ENCODE results near the gene NLK. TPM values are rescaled to one million over a fixed set of nuclear protein-coding genes. Genes with fewer than 3 reads are reported as not detected.

Gene NLK
- total RNA-seq, 1 donor from 2014 or later: 26.3 TPM

DNA sequence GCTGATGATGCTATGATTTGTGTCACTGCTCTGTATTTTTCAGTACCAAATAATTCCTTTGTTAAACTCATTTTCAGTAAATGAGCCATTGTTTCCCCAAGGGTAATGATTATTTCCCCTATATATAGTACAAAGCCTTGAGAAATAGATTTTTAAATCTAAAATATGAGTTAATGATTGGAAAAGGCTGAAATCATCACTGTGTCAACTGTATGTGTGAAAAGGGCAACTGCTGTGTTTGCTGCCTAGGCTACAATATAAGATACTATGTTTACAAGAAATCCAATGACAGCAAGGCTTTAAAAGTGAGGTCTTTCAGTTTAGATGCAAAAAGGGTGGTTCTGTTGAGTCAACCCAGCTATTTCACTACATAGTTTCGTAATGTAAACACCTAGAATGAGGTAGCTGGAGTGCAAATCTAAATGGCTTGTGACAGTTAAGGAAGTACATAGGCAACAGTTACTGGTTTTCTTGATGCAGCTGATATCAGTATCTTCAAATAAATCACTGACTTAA is 15.3 kb downstream of the NLK start:
- Histone ChIP-seq H3K4me1 (peaks cover 67% of the 10 kb centered on the region), H3K4me3 (no peak overlapping the region), H3K27me3 (ENCODE audit: low read depth) (no peaks in the 10 kb centered on the region), H3K27ac (replicated peaks) (no peak overlapping the region), H3K9me3 (replicated peaks) (no peaks in the 10 kb centered on the region), H3K36me3 (no peaks in the 10 kb centered on the region)
- TF ChIP-seq, protein P1, sequence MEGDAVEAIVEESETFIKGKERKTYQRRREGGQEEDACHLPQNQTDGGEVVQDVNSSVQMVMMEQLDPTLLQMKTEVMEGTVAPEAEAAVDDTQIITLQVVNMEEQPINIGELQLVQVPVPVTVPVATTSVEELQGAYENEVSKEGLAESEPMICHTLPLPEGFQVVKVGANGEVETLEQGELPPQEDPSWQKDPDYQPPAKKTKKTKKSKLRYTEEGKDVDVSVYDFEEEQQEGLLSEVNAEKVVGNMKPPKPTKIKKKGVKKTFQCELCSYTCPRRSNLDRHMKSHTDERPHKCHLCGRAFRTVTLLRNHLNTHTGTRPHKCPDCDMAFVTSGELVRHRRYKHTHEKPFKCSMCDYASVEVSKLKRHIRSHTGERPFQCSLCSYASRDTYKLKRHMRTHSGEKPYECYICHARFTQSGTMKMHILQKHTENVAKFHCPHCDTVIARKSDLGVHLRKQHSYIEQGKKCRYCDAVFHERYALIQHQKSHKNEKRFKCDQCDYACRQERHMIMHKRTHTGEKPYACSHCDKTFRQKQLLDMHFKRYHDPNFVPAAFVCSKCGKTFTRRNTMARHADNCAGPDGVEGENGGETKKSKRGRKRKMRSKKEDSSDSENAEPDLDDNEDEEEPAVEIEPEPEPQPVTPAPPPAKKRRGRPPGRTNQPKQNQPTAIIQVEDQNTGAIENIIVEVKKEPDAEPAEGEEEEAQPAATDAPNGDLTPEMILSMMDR (IDR thresholded peaks at IDR 0.05; ENCODE audit: borderline replicate concordance): no peak
- DNase-seq: no peak
- intact Hi-C loops (cut with micrococcal nuclease): no loop called here

DNA sequence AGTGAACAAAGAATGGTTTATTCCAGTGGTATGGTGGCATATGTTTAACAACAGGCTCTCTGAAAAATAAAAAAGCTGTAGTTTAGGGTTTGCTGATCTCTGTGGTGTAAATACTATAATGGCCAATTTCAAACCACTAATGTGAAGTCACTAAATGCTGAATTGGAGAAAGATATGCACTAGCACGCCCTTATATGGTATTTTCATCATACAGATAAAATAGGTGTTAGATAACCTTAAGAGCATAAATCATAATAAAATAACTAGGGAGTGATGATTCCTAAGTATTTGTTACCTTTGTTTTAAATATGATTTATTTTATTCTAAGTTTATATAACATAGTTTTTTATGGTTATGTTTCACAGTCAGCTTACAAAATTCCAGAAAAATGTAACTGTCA is 17.2 kb downstream of the NLK start:
- Histone ChIP-seq H3K9me3 (replicated peaks) (no peaks in the 10 kb centered on the region), H3K36me3 (no peaks in the 10 kb centered on the region), H3K4me3 (no peak overlapping the region), H3K27ac (replicated peaks) (no peak overlapping the region), H3K27me3 (ENCODE audit: low read depth) (no peaks in the 10 kb centered on the region), H3K4me1 (peaks cover 64% of the 10 kb centered on the region)
- TF ChIP-seq, protein P1 (IDR thresholded peaks at IDR 0.05; ENCODE audit: borderline replicate concordance): no peak
- DNase-seq: no peak
- intact Hi-C loops (cut with micrococcal nuclease): no loop called here

DNA sequence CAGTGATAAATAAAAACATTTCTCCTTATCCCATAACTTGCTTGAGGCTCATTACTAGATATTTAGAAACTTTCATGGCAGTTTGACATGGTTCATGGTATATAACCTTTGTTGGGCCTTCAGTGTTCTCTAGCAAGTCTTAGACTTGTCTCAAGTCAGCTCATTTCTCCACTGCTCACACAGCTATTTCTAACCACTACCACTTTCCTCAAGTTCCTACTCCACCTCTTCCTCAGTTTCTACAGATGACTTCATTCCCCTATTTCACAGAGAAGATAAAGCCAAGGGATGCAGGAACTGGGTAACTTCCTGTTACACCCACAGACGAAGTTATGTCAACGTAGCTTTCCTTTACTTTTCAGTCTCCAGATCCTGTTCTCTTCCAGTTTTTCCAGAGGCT is 23.2 kb downstream of the NLK start:
- no peaks in the 10 kb centered on the region for H3K27me3 ChIP-seq (ENCODE audit: low read depth)
- H3K9me3 ChIP-seq (replicated peaks): peaks cover 5% of the 10 kb centered on the region
- peak overlapping the region; percentile 30 for H3K27ac ChIP-seq (replicated peaks)
- TF ChIP-seq, protein P1 (IDR thresholded peaks at IDR 0.05; ENCODE audit: borderline replicate concordance): no peak
- no peak for DNase-seq
- H3K4me1 ChIP-seq: peaks cover 32% of the 10 kb centered on the region
- no peak overlapping the region for H3K4me3 ChIP-seq
- intact Hi-C loops (cut with micrococcal nuclease): no loop called here
- H3K36me3 ChIP-seq: no peaks in the 10 kb centered on the region

DNA sequence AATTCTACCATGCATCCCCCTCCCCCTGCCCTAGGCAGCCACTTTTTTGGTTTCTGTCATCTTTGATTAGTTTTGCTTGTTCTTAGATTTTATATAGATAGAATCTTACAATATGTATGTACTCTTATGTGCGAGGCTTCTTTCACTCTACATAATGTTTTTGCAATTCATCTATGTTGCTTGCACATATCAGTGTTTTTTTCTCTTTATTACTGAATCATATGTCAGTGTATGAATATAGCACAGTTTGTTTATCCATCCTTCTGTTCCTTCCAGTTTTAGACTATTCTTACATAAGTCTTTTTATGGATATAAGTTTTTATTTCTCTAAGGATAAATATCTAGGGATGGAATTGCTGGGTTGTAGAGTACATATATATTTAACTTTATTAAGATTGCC is 26.6 kb downstream of the NLK start:
- DNase-seq: no peak
- Histone ChIP-seq H3K36me3 (peaks cover 9% of the 10 kb centered on the region), H3K27me3 (ENCODE audit: low read depth) (no peaks in the 10 kb centered on the region), H3K4me1 (peaks cover 21% of the 10 kb centered on the region), H3K9me3 (replicated peaks) (peaks cover 19% of the 10 kb centered on the region), H3K27ac (replicated peaks) (no peak overlapping the region), H3K4me3 (no peak overlapping the region)
- TF ChIP-seq, protein P1 (IDR thresholded peaks at IDR 0.05; ENCODE audit: borderline replicate concordance): no peak
- intact Hi-C loops (cut with micrococcal nuclease): no loop called here

DNA sequence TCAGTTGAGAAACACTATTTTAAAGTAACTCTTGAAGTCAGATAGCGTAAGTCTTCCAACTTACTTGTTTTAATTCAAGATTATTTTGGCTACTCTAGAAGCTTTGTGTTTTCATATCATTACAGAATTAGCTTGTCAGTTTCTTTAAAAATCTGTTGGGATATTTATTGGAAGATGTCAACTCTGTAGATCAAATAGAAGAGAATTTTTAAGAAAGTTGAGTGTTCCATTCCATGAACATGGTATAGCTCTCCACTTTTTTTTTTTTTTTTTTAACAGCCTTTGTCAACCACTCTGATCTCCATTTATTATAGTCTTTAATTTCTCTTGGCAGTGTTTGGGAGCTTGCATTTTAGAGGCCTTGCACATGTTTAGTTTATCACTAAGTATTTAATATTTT is 28.7 kb downstream of the NLK start:
- H3K4me1 ChIP-seq: peaks cover 8% of the 10 kb centered on the region
- H3K4me3 ChIP-seq: no peak overlapping the region
- intact Hi-C loops (cut with micrococcal nuclease): loop anchor here (1.0 kb wide), 1 partner anchor 29 kb away; the partner anchor contains the start of gene NLK
- no peak for DNase-seq
- peaks cover 19% of the 10 kb centered on the region for H3K9me3 ChIP-seq (replicated peaks)
- peaks cover 9% of the 10 kb centered on the region for H3K36me3 ChIP-seq
- no peak overlapping the region for H3K27ac ChIP-seq (replicated peaks)
- TF ChIP-seq, protein P1 (IDR thresholded peaks at IDR 0.05; ENCODE audit: borderline replicate concordance): no peak
- no peaks in the 10 kb centered on the region for H3K27me3 ChIP-seq (ENCODE audit: low read depth)
